H9 (cell line): ENCODE measurements around the gene ASCC2. TPM values are rescaled to one million over a fixed set of nuclear protein-coding genes. Genes with fewer than 3 reads are reported as not detected.
A peak's percentile ranks its signal among the peaks of the same experiment; 100 is the strongest.

ENCODE experiments used
- DNase-seq: peaks from one replicate; pipeline ENCODE4 v3.0.0-alpha.2; 2017
- H2AFZ ChIP-seq: one replicate; pipeline ENCODE4 v1.6.1; 2013; ENCODE audit warnings: mild to moderate bottlenecking, low read length, control low read depth, moderate library complexity
- H2AK5ac ChIP-seq: 2 replicates; pipeline ENCODE4 v1.6.1; 2013; ENCODE audit warnings: low read length, control low read depth, mixed read lengths; ENCODE audit not compliant: insufficient read length
- H2BK120ac ChIP-seq: one replicate; pipeline ENCODE4 v1.6.1; 2013; ENCODE audit warnings: low read depth, mild to moderate bottlenecking, low read length, control low read depth, inconsistent platforms; ENCODE audit not compliant: poor library complexity, severe bottlenecking
- H2BK12ac ChIP-seq: 2 replicates; pipeline ENCODE4 v1.6.1; 2013; ENCODE audit warnings: low read length, control low read depth, mixed read lengths, low read depth; ENCODE audit not compliant: insufficient read length
- H2BK15ac ChIP-seq: 2 replicates; pipeline ENCODE4 v1.6.1; 2013; ENCODE audit warnings: low read depth, low read length, control low read depth
- H2BK20ac ChIP-seq: one replicate; pipeline ENCODE4 v1.6.1; 2013; ENCODE audit warnings: low read depth, mild to moderate bottlenecking, low read length, control low read depth, inconsistent platforms; ENCODE audit not compliant: poor library complexity, severe bottlenecking
- H2BK5ac ChIP-seq: 2 replicates; pipeline ENCODE4 v1.6.1; 2013; ENCODE audit warnings: low read length, control low read depth, mixed read lengths; ENCODE audit not compliant: insufficient read length
- H3K14ac ChIP-seq: 2 replicates; pipeline ENCODE4 v1.6.1; 2013; ENCODE audit warnings: low read length, control low read depth; ENCODE audit not compliant: insufficient read depth
- H3K18ac ChIP-seq: 2 replicates; pipeline ENCODE4 v1.6.1; 2013; ENCODE audit warnings: low read depth, mild to moderate bottlenecking, mixed read lengths, low read length, control low read depth; ENCODE audit not compliant: insufficient read length
- H3K23ac ChIP-seq: 2 replicates; pipeline ENCODE4 v1.6.1; 2013; ENCODE audit warnings: low read length, control low read depth, mixed read lengths, low read depth; ENCODE audit not compliant: insufficient read length
- H3K23me2 ChIP-seq: 2 replicates; pipeline ENCODE4 v1.6.1; 2013; ENCODE audit warnings: low read depth, mild to moderate bottlenecking, mixed read lengths, low read length, control low read depth; ENCODE audit not compliant: insufficient read length, poor library complexity, severe bottlenecking
- H3K27ac ChIP-seq: 2 replicates; pipeline ENCODE4 v1.5.1; 2013; ENCODE audit warnings: low read length, control low read depth, mixed read lengths, low read depth; ENCODE audit not compliant: insufficient read length
- H3K27me3 ChIP-seq: 2 replicates; pipeline ENCODE4 v1.6.1; 2013; ENCODE audit warnings: low read length, control low read depth, inconsistent platforms; ENCODE audit not compliant: insufficient read depth
- H3K4ac ChIP-seq: 2 replicates; pipeline ENCODE4 v1.6.1; 2013; ENCODE audit warnings: low read depth, mild to moderate bottlenecking, control low read depth, inconsistent platforms, low read length, moderate library complexity
- H3K4me1 ChIP-seq: 2 replicates; pipeline ENCODE4 v1.6.1; 2013; ENCODE audit warnings: low read length, control low read depth, inconsistent platforms; ENCODE audit not compliant: insufficient read depth
- H3K4me2 ChIP-seq: 2 replicates; pipeline ENCODE4 v1.6.1; 2013; ENCODE audit warnings: low read length, control low read depth, mixed read lengths; ENCODE audit not compliant: insufficient read length, insufficient read depth
- H3K56ac ChIP-seq: 2 replicates; pipeline ENCODE4 v1.6.1; 2013; ENCODE audit warnings: low read depth, mild to moderate bottlenecking, mixed read lengths, low read length, control low read depth; ENCODE audit not compliant: insufficient read length
- H3K79me1 ChIP-seq: 2 replicates; pipeline ENCODE4 v1.6.1; 2013; ENCODE audit warnings: low read depth, mild to moderate bottlenecking, moderate library complexity, low read length, control low read depth, inconsistent platforms; ENCODE audit not compliant: insufficient read depth, poor library complexity, severe bottlenecking
- H3K79me2 ChIP-seq: 2 replicates; pipeline ENCODE4 v1.6.1; 2013; ENCODE audit warnings: low read length, control low read depth, inconsistent platforms; ENCODE audit not compliant: insufficient read depth
- H3K9ac ChIP-seq: 2 replicates; pipeline ENCODE4 v1.6.1; 2013; ENCODE audit warnings: low read length, control low read depth, mixed read lengths; ENCODE audit not compliant: insufficient read length; ENCODE audit errors: extremely low read depth
- H3K9me3 ChIP-seq: one replicate; pipeline ENCODE4 v1.6.1; 2013; ENCODE audit warnings: low read depth, low read length, inconsistent platforms; ENCODE audit not compliant: control insufficient read depth
- H3T11ph ChIP-seq: one replicate; pipeline ENCODE4 v1.6.1; 2013; ENCODE audit warnings: mild to moderate bottlenecking, low read length, control low read depth, inconsistent platforms
- H4K20me1 ChIP-seq: one replicate; pipeline ENCODE4 v1.6.1; 2013; ENCODE audit not compliant: control insufficient read depth, insufficient read length, insufficient read depth
- H4K5ac ChIP-seq: 2 replicates; pipeline ENCODE4 v1.6.1; 2013; ENCODE audit warnings: low read depth, mild to moderate bottlenecking, mixed read lengths, low read length, control low read depth; ENCODE audit not compliant: insufficient read length
- H4K8ac ChIP-seq: replicated peaks from 2 replicates; pipeline ENCODE4 v1.6.1; 2013; ENCODE audit warnings: low read length, control low read depth, mixed read lengths, low read depth; ENCODE audit not compliant: insufficient read length
- H4K91ac ChIP-seq: 2 replicates; pipeline ENCODE4 v1.6.1; 2013; ENCODE audit warnings: low read depth, mild to moderate bottlenecking, moderate library complexity, mixed read lengths, low read length, control low read depth; ENCODE audit not compliant: insufficient read length
- H3K27ac Mint-ChIP-seq, 3 experiments: 2 replicates in 2 of 3; 3 replicates in 1 of 3; pipeline ENCODE4 v1.8.0; 2020 to 2021; ENCODE audit warnings: mixed read lengths in 3 of 3, mild to moderate bottlenecking in 1 of 3, moderate library complexity in 1 of 3
- H3K27me3 Mint-ChIP-seq: 2 replicates; pipeline ENCODE4 v1.8.0; 2021; ENCODE audit warnings: low read depth, mild to moderate bottlenecking, moderate library complexity, mixed read lengths
- H3K36me3 Mint-ChIP-seq, 3 experiments: 2 replicates in 2 of 3; 3 replicates in 1 of 3; pipeline ENCODE4 v1.8.0; 2020 to 2021; ENCODE audit warnings: low read depth in 3 of 3, mixed read lengths in 3 of 3; ENCODE audit not compliant: insufficient read depth in 1 of 3
- H3K4me1 Mint-ChIP-seq, 2 experiments: 2 replicates each; pipeline ENCODE4 v1.8.0; 2020; ENCODE audit warnings: mixed read lengths in 2 of 2
- H3K4me3 Mint-ChIP-seq, 2 experiments: 2 replicates in 1 of 2; 3 replicates in 1 of 2; pipeline ENCODE4 v1.8.0; 2020 to 2021; ENCODE audit warnings: mild to moderate bottlenecking in 2 of 2, mixed read lengths in 2 of 2, moderate library complexity in 1 of 2
- H3K9me3 Mint-ChIP-seq, 2 experiments: 2 replicates in 1 of 2; 3 replicates in 1 of 2; pipeline ENCODE4 v1.8.0; 2020; ENCODE audit warnings: mild to moderate bottlenecking in 2 of 2, mixed read lengths in 2 of 2, moderate library complexity in 1 of 2
- WGBS: extraction: QIAGEN DNeasy Blood & Tissue Kit; methylation state at CpG from one replicate; pipeline ENCODE4 v1.1.7; 2013; ENCODE audit warnings: missing lambda C conversion rate, low lambda C conversion rate, mixed read lengths; ENCODE audit not compliant: insufficient read length; ENCODE audit errors: extremely low coverage; 5-methylcytosine and 5-hydroxymethylcytosine counted together
- total RNA-seq: library from RNA; stranded (reverse); gene quantifications from 2 replicates; pipeline ENCODE4 v1.2.1, GENCODE V29; 2021
- TF ChIP-seq, protein P1 (sequence below): fragments of 200-600 bp; sonication (generic); conservative IDR thresholded peaks from 3 replicates; pipeline ENCODE4 v1.8.0; 2021; ENCODE audit warnings: antibody characterized with exemption, mild to moderate bottlenecking

The ASCC2 gene
- total RNA-seq, 1 experiment from 2014 or later = 48.2 TPM

DNA sequence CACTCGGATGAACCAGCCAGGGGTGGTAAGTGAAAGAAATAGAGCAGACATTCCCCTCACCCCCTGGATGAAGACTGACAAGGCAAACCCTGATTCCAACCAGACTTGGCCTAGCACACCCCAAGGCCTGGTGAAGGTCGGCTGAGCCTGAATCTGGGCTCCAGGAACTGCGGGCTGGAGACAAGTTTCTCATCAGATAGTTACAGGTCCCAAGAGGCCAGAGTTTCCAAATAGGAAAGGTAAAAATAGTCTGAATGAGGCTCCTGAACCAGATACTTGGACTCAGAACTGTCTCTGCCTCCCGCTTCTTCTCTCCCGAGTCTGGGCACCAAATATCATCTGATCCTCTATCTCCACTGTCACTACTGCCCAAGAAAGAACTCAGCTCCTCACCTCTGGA lies 79.1 kb downstream of the ASCC2 start:
- H2BK15ac ChIP-seq = no peak overlapping the region
- H3K9ac ChIP-seq = no peak overlapping the region
- no peaks in the 10 kb centered on the region for H3K27me3 ChIP-seq
- H3K4ac ChIP-seq = no peak overlapping the region
- no peak overlapping the region for H2AFZ ChIP-seq
- H3K79me1 ChIP-seq = no peaks in the 10 kb centered on the region
- TF ChIP-seq, protein P1, sequence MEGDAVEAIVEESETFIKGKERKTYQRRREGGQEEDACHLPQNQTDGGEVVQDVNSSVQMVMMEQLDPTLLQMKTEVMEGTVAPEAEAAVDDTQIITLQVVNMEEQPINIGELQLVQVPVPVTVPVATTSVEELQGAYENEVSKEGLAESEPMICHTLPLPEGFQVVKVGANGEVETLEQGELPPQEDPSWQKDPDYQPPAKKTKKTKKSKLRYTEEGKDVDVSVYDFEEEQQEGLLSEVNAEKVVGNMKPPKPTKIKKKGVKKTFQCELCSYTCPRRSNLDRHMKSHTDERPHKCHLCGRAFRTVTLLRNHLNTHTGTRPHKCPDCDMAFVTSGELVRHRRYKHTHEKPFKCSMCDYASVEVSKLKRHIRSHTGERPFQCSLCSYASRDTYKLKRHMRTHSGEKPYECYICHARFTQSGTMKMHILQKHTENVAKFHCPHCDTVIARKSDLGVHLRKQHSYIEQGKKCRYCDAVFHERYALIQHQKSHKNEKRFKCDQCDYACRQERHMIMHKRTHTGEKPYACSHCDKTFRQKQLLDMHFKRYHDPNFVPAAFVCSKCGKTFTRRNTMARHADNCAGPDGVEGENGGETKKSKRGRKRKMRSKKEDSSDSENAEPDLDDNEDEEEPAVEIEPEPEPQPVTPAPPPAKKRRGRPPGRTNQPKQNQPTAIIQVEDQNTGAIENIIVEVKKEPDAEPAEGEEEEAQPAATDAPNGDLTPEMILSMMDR = no peak
- H3K23ac ChIP-seq = no peak overlapping the region
- H3K27ac Mint-ChIP-seq = peak overlapping the region in 1 of 3 experiments; percentile 18; a peak in 2 of 7 replicates
- H2BK5ac ChIP-seq = no peak overlapping the region
- no peak overlapping the region for H3K14ac ChIP-seq
- H3K56ac ChIP-seq = no peak overlapping the region
- no peaks in the 10 kb centered on the region for H3K23me2 ChIP-seq
- H3K4me2 ChIP-seq = no peak overlapping the region
- no peak for DNase-seq
- H4K20me1 ChIP-seq = no peaks in the 10 kb centered on the region
- no peaks in the 10 kb centered on the region for H3K36me3 Mint-ChIP-seq
- H3K9me3 ChIP-seq = no peaks in the 10 kb centered on the region
- no peak overlapping the region for H2BK20ac ChIP-seq
- no peak overlapping the region for H4K5ac ChIP-seq
- H3K4me1 ChIP-seq = no peaks in the 10 kb centered on the region
- no CpG with 5 or more reads among the region's 5 CpGs for WGBS
- H3K27ac ChIP-seq = no peak overlapping the region
- H3K27me3 Mint-ChIP-seq = no peaks in the 10 kb centered on the region
- no peak overlapping the region for H2BK12ac ChIP-seq
- no peak overlapping the region for H3T11ph ChIP-seq
- H3K18ac ChIP-seq = no peak overlapping the region
- H4K91ac ChIP-seq = no peak overlapping the region
- H2BK120ac ChIP-seq = no peak overlapping the region
- no peaks in the 10 kb centered on the region for H3K79me2 ChIP-seq
- peaks cover 5 to 13% of the 10 kb centered on the region in 2 experiments for H3K4me1 Mint-ChIP-seq
- no peak overlapping the region for H3K4me3 Mint-ChIP-seq
- no peak overlapping the region for H4K8ac ChIP-seq
- H3K9me3 Mint-ChIP-seq = no peaks in the 10 kb centered on the region
- H2AK5ac ChIP-seq = no peak overlapping the region
